ENCODE data around the gene CST9L. TPM values are rescaled to one million over a fixed set of nuclear protein-coding genes. Genes with fewer than 3 reads are reported as not detected.

The CST9L gene
- total RNA-seq, 1 experiment from 2014 or later: not detected

DNA sequence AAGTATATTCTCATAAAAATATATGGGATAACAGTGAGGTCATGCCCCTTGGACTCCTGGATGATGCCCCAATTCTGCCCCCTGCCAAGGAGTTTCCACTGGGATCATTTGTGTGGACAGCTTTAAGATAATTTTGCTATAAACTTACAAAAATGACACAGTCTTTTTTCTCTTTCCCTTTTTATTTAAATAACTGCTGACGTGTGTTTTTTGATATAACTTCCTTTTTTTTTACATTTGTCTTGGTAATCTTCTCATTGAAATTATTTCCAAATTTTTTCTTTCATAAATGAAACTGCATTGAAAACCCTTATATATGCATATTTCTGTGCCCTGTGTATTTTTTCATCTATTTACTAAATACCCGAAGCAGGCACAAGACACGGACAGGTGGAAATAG, 31.3 kb downstream of the CST9L start (continued):
- TF ChIP-seq, protein P1, sequence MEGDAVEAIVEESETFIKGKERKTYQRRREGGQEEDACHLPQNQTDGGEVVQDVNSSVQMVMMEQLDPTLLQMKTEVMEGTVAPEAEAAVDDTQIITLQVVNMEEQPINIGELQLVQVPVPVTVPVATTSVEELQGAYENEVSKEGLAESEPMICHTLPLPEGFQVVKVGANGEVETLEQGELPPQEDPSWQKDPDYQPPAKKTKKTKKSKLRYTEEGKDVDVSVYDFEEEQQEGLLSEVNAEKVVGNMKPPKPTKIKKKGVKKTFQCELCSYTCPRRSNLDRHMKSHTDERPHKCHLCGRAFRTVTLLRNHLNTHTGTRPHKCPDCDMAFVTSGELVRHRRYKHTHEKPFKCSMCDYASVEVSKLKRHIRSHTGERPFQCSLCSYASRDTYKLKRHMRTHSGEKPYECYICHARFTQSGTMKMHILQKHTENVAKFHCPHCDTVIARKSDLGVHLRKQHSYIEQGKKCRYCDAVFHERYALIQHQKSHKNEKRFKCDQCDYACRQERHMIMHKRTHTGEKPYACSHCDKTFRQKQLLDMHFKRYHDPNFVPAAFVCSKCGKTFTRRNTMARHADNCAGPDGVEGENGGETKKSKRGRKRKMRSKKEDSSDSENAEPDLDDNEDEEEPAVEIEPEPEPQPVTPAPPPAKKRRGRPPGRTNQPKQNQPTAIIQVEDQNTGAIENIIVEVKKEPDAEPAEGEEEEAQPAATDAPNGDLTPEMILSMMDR (IDR thresholded peaks at IDR 0.05 in 2 of 3, conservative IDR thresholded peaks at IDR 0.05 in 1 of 3; ENCODE audit: borderline replicate concordance in 1 of 3, insufficient read depth in 1 of 3, low read depth in 2 of 3, low read length in 2 of 3): no peak
- no peak for TF ChIP-seq CBX3 (IDR thresholded peaks at IDR 0.05; ENCODE audit: low read depth)

DNA sequence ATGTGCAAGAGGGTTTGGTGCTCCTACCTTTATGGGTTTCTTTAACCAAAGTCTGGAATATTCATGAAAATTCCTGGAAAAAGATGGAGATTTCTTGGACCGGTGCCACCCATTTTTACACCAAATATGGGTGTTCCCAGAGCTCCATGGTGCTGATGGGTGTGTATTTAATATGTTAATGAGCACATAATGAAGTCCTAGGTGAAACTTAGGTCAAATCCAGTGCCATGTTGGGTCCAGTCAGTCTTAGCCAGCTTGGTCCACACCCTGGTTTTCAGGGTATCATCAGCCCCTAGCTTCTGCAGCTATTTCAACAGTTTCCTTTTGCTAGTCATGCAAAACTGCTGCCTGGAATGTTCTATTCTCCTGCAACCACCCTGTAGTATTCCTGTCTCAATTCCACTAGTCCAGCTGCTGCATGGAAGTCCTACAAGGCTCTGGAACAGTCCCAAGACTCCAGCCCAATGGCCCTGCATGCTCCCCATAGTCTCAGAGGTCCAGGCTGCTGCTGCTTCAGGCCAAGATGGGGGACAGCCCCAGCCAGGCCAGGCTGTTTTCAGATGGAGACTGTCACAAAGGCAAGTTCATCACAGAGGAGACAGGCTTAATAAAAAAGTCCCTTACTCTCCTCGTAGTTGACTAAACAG, 31.8 kb downstream of the CST9L start:
- RAD21 ChIA-PET (ENCODE audit: low non-redundant PET in 1 of 2, low total read pairs in 2 of 2, uncharacterized antibody in 2 of 2, unreplicated experiment in 2 of 2): no interaction called here
- H3K9ac ChIP-seq (ENCODE audit: low read length): no peak overlapping the region
- POLR2A ChIA-PET: no interaction called here
- DNase-seq (ENCODE audit: low read depth, low spot score): no peak
- H3K4me3 ChIP-seq (replicated peaks in 1 of 2; ENCODE audit: low read depth in 1 of 2, low read length in 2 of 2): no peak overlapping the region
- H3K27ac ChIP-seq (ENCODE audit: low read depth, low read length): no peak overlapping the region
- no peak for ATAC-seq
- no peak overlapping the region for H2AFZ ChIP-seq (ENCODE audit: low read depth, low read length, poor library complexity, severe bottlenecking)
- H3K9me2 ChIP-seq (ENCODE audit: insufficient read depth): no peaks in the 10 kb centered on the region
- intact Hi-C loops (cut with micrococcal nuclease): no loop called here
- no peaks in the 10 kb centered on the region for H3K9me3 ChIP-seq (ENCODE audit: control insufficient read depth in 1 of 2, insufficient read depth in 1 of 2, low read depth in 1 of 2, low read length in 2 of 2)
- H3K36me3 ChIP-seq (ENCODE audit: control insufficient read depth in 1 of 2, insufficient read depth in 2 of 2, low read length in 2 of 2): no peaks in the 10 kb centered on the region
- H4K20me1 ChIP-seq (ENCODE audit: insufficient read depth): no peaks in the 10 kb centered on the region
- H3K4me1 ChIP-seq (ENCODE audit: control insufficient read depth in 1 of 2, insufficient read depth in 2 of 2, low read length in 2 of 2): peaks cover 0 to 4% of the 10 kb centered on the region in 2 experiments; a peak in 1 of 4 replicates
- no TSS peak for BruUV-seq (replicated peaks)
- H3K27me3 ChIP-seq (ENCODE audit: insufficient read depth, low read length): 0 out of 2 replicates have a peak, but pooled peaks cover 4% of the 10 kb centered on the region
- H3K4me2 ChIP-seq (ENCODE audit: low read length): no peak overlapping the region
- TF ChIP-seq YY1 (IDR thresholded peaks at IDR 0.05; ENCODE audit: extremely low read depth, insufficient replicate concordance, low read depth, low read length) (no peak), RAD21 (IDR thresholded peaks at IDR 0.05; ENCODE audit: low read depth) (no peak)
- CTCF ChIA-PET: no interaction called here
- H3K79me2 ChIP-seq (ENCODE audit: insufficient read depth, low read length): no peaks in the 10 kb centered on the region
